ENCODE measurements around the gene SLC45A2. TPM values are rescaled to one million over a fixed set of nuclear protein-coding genes. Genes with fewer than 3 reads are reported as not detected.

SLC45A2 gene
- total and polyA plus RNA-seq, 2 of the 8 experiments (the other 6 are each of a cell fraction or from before 2014, with no cell fraction given) = 0.09 TPM; not detected in 1

- Histone ChIP-seq H2BK12ac (ENCODE audit: low read depth, low read length) (no peak overlapping the region), H3K4me1 (replicated peaks in 1 of 4; ENCODE audit: control insufficient read depth in 3 of 4, insufficient read depth in 4 of 4, low read length in 3 of 4) (peaks cover 0 to 3% (median 1%) of the 10 kb centered on the region in 4 experiments; a peak in 2 of 7 replicates), H3K27me3 (replicated peaks in 1 of 4; ENCODE audit: control insufficient read depth in 3 of 4, extremely low read depth in 1 of 4, insufficient read depth in 3 of 4, low read length in 3 of 4) (no peaks in the 10 kb centered on the region), H2BK5ac (ENCODE audit: low read depth, low read length) (no peak overlapping the region), H3K9me3 (ENCODE audit: insufficient read depth in 2 of 2, low read depth in 1 of 2, low read length in 1 of 2) (no peaks in the 10 kb centered on the region), H2BK20ac (ENCODE audit: low read length) (no peak overlapping the region), H2AFZ (ENCODE audit: low read length) (no peak overlapping the region), H3K9ac (replicated peaks in 1 of 4; ENCODE audit: extremely low read depth in 1 of 4, low read depth in 3 of 4, low read length in 3 of 4) (no peak overlapping the region), H3K56ac (replicated peaks; ENCODE audit: insufficient read length, low read depth, low read length) (no peak overlapping the region), H3K23ac (ENCODE audit: insufficient read length) (no peak overlapping the region), H2BK15ac (ENCODE audit: low read length) (no peak overlapping the region), H2BK120ac (replicated peaks; ENCODE audit: low read depth, low read length) (no peak overlapping the region), H3K4me3 (ENCODE audit: extremely low read depth in 1 of 4, insufficient read depth in 2 of 4, low read depth in 3 of 4, low read length in 4 of 4) (no peak overlapping the region), H3K4ac (replicated peaks; ENCODE audit: insufficient read length, low read depth, low read length) (no peak overlapping the region), H4K91ac (replicated peaks; ENCODE audit: insufficient read length, low read length) (no peak overlapping the region), H4K20me1 (replicated peaks in 1 of 2; ENCODE audit: control insufficient read depth in 1 of 2, insufficient read depth in 2 of 2, low read length in 2 of 2) (no peaks in the 10 kb centered on the region), H3K14ac (ENCODE audit: insufficient read length) (no peak overlapping the region), H3K27ac (ENCODE audit: low read depth, low read length) (no peak overlapping the region), H4K8ac (ENCODE audit: extremely low read depth, insufficient read depth, low read length) (no peak overlapping the region), H3K23me2 (ENCODE audit: low read depth, low read length) (no peaks in the 10 kb centered on the region), H4K5ac (ENCODE audit: insufficient read length, low read depth, low read length) (no peak overlapping the region), H3K36me3 (ENCODE audit: control insufficient read depth in 2 of 4, insufficient read depth in 4 of 4, low read length in 3 of 4) (peaks cover 0 to 15% (median 2%) of the 10 kb centered on the region in 4 experiments; a peak in 4 of 8 replicates), H3K4me2 (ENCODE audit: insufficient read depth in 1 of 2, low read depth in 2 of 2, low read length in 2 of 2) (no peak overlapping the region), H3K18ac (ENCODE audit: extremely low read depth, low read length) (no peak overlapping the region), H3K79me2 (ENCODE audit: control insufficient read depth in 1 of 2, insufficient read depth in 2 of 2, low read length in 2 of 2) (no peaks in the 10 kb centered on the region), H2AK5ac (ENCODE audit: low read depth, low read length) (no peak overlapping the region), H3K79me1 (ENCODE audit: low read depth, low read length) (no peaks in the 10 kb centered on the region)
- 90% methylated on average over 4 of the region's 4 CpGs; no CpG with 5 or more reads in 1 of the 2 experiments for whole genome bisulfite sequencing, 2 experiments (ENCODE audit: extremely low coverage in 1 of 2, insufficient coverage in 1 of 2, insufficient read length in 1 of 2, insufficient replicate concordance in 2 of 2, low coverage in 1 of 2, low lambda C conversion rate in 2 of 2, missing lambda C conversion rate in 1 of 2)
- no peak for FAIRE-seq
- TF ChIP-seq ATF2 (IDR thresholded peaks at IDR 0.05; ENCODE audit: low read length) (no peak), BACH1 (IDR thresholded peaks at IDR 0.05; ENCODE audit: low read length) (0 out of 2 replicates have a peak, but pooled peaks have one; percentile 51), MAFK (IDR thresholded peaks at IDR 0.05; ENCODE audit: low read depth, low read length) (peak; percentile 91), RNF2 (IDR thresholded peaks at IDR 0.05; ENCODE audit: borderline replicate concordance, low read depth, low read length, missing control alignments, poor library complexity, severe bottlenecking) (no peak), CEBPB (IDR thresholded peaks at IDR 0.05; ENCODE audit: low read depth, low read length) (no peak), YY1 (IDR thresholded peaks at IDR 0.05; ENCODE audit: low read depth, low read length) (no peak)
- ChIA-PET CTCF (ENCODE audit: partially characterized antibody) (interaction anchor here (1.2 to 4.4 kb wide), 6 partner anchors 13 to 465 kb away, joined by 3 to 17 read pairs (median 4); no protein-coding TSS in a partner anchor), POLR2A (ENCODE audit: partially characterized antibody) (interaction anchor here (1.4 kb wide), 1 partner anchor 8 kb away, joined by 7 read pairs; the partner anchor contains the start of gene AMACR)
- no peak for DNase-seq (ENCODE audit: low read depth in 1 of 2, low spot score in 2 of 2)
These were observed 15.5 kb upstream of the SLC45A2 start for GRCh38 chr5:33999978-34000377.
